ENCODE results near the gene SOX8.

Gene SOX8

GRCh38 chr16:984121-984694 is 2.6 kb downstream of the SOX8 start:
- no peak for TF ChIP-seq POLR2A (IDR thresholded peaks at IDR 0.05; ENCODE audit: low read depth, low read length)
- FAIRE-seq, result no peak
- DNase-seq (ENCODE audit: insufficient read length, low spot score), result no peak

- no peak for FAIRE-seq
- TF ChIP-seq POLR2A (IDR thresholded peaks at IDR 0.05; ENCODE audit: low read depth, low read length), result no peak
Observed at GRCh38 chr16:984736-985636, 3.4 kb downstream of the SOX8 start.

GRCh38 chr16:985646-986400 is 4.3 kb downstream of the SOX8 start:
- DNase-seq (ENCODE audit: insufficient read length, low spot score) (no peak), FAIRE-seq (no peak)
- no peak for TF ChIP-seq POLR2A (IDR thresholded peaks at IDR 0.05; ENCODE audit: low read depth, low read length)

More at GRCh38 chr16:984736-985636, 3.4 kb downstream of the SOX8 start:
- no peak for DNase-seq (ENCODE audit: insufficient read length, low spot score)

GRCh38 chr16:986411-986810 is 4.8 kb downstream of the SOX8 start:
- no peak for TF ChIP-seq POLR2A (IDR thresholded peaks at IDR 0.05; ENCODE audit: low read depth, low read length)
- FAIRE-seq (no peak), DNase-seq (ENCODE audit: insufficient read length, low spot score) (no peak)

- no peak for TF ChIP-seq POLR2A (IDR thresholded peaks at IDR 0.05; ENCODE audit: low read depth, low read length)
- no peak for DNase-seq (ENCODE audit: insufficient read length, low spot score)
- no peak for FAIRE-seq
Observed at GRCh38 chr16:986925-987582, 5.5 kb downstream of the SOX8 start.

GRCh38 chr16:987906-988305 is 6.3 kb downstream of the SOX8 start:
- DNase-seq (ENCODE audit: insufficient read length, low spot score) (no peak), FAIRE-seq (no peak)
- TF ChIP-seq POLR2A (IDR thresholded peaks at IDR 0.05; ENCODE audit: low read depth, low read length), result no peak

- TF ChIP-seq POLR2A (IDR thresholded peaks at IDR 0.05; ENCODE audit: low read depth, low read length), result no peak
- no peak for DNase-seq (ENCODE audit: insufficient read length, low spot score)
- FAIRE-seq, result no peak
Observed at GRCh38 chr16:988471-989353, 7.1 kb downstream of the SOX8 start.

- DNase-seq (ENCODE audit: insufficient read length, low spot score) (no peak), FAIRE-seq (no peak)
- no peak for TF ChIP-seq POLR2A (IDR thresholded peaks at IDR 0.05; ENCODE audit: low read depth, low read length)
Observed at GRCh38 chr16:989354-989814, 7.8 kb downstream of the SOX8 start.

GRCh38 chr16:990516-991291 is 9.1 kb downstream of the SOX8 start:
- DNase-seq (ENCODE audit: insufficient read length, low spot score) (no peak), FAIRE-seq (no peak)
- no peak for TF ChIP-seq POLR2A (IDR thresholded peaks at IDR 0.05; ENCODE audit: low read depth, low read length)

- no peak for TF ChIP-seq POLR2A (IDR thresholded peaks at IDR 0.05; ENCODE audit: low read depth, low read length)
- DNase-seq (ENCODE audit: insufficient read length, low spot score), result no peak
- no peak for FAIRE-seq
Observed at GRCh38 chr16:991345-991744, 9.8 kb downstream of the SOX8 start.

GRCh38 chr16:991773-992172 is 10.2 kb downstream of the SOX8 start:
- no peak for FAIRE-seq
- no peak for TF ChIP-seq POLR2A (IDR thresholded peaks at IDR 0.05; ENCODE audit: low read depth, low read length)
- no peak for DNase-seq (ENCODE audit: insufficient read length, low spot score)

- no peak for TF ChIP-seq POLR2A (IDR thresholded peaks at IDR 0.05; ENCODE audit: low read depth, low read length)
- no peak for DNase-seq (ENCODE audit: insufficient read length, low spot score)
- FAIRE-seq, result no peak
Observed at GRCh38 chr16:993731-994130, 12.2 kb downstream of the SOX8 start.
